Stimulated activated CD8-positive, alpha-beta memory T cell treated with anti-CD3 and anti-CD28 coated beads, Interleukin-2, amount 100 ng/mL, for 1 hour (primary cell): ENCODE results near the gene PAN3.
"Not testable (repeated sequence)": the region's sequence is repeated elsewhere in the genome, so short reads cannot be mapped to it uniquely, and the experiment has no call there.

Source experiments
- DNase-seq, 2 donors: peaks; one replicate each; pipeline ENCODE4 v3.0.0-alpha.2; 2020; ENCODE audit warnings: low read depth in 2 of 2

PAN3 gene

DNA sequence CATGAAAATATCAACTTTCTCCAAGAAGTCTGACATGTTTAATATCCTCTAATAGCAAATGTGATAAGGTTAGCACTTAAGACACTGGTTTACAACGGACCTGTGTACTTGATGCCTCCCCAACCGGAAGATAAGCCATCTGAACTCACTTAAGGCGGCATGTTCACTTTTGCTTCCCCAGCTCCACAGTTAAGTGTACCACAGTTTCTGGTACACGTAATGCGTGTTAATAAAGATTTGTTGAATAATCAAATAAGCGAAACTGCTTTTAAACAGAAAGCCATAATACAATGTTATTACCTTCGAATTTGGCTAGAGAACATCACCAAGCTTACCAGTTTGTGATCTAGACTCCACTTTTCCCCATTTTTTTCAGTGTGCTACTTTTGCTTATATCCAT lies 1.4 kb upstream of the PAN3 start:
- DNase-seq: no peak

DNA sequence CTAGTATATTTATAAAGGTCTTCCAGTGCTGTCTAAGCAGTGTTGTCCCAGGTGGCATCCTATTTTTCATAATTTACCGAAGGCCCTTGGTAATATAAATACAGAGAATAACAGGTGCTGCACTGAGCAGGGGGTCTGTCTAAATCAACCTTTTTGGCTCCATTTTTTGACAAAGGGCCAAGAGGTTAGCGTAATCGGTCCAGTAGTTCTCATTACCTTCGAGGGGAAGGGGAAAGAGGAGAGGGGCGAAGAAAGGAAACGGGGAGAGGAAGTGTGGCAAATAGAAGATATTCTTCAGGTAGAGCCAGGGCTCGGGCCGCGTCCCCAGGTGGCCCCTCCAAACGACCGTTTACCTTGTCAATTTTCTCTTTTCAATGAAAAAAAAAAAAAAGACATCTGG lies 749 bp upstream of the PAN3 start:
- no peak for DNase-seq

DNA sequence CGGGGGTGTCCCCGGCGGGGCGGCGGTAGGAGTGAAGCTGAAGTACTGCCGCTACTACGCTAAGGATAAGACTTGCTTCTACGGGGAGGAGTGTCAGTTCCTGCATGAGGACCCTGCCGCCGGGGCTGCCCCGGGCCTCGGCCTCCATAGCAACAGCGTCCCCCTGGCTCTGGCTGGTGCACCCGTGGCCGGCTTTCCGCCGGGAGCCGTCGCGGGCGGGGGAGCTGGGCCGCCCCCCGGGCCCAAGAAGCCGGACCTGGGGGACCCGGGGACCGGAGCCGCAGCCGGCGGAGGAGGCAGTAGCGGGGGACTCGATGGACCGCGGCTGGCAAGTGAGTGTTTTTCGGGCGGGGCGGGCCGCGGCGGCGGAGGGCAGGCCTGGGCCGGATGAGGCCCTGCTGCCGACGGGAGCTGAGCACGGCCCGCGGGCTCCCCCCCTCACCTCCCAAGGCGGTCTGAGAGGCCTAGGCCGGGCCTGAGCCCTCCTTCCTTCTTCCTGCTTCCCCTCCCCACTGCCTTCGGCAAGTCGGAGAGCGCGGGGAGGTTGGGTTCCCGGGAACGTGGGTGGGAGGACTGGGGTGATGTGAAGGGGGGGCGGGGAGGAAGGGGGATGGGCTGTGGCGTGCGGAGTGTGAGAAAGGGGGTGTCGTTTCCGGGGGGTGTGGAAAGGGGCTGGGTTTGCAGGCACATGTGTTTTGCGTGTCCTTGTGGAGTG lies 568 bp downstream of the PAN3 start:
- DNase-seq: peak; percentile 65 to 80

DNA sequence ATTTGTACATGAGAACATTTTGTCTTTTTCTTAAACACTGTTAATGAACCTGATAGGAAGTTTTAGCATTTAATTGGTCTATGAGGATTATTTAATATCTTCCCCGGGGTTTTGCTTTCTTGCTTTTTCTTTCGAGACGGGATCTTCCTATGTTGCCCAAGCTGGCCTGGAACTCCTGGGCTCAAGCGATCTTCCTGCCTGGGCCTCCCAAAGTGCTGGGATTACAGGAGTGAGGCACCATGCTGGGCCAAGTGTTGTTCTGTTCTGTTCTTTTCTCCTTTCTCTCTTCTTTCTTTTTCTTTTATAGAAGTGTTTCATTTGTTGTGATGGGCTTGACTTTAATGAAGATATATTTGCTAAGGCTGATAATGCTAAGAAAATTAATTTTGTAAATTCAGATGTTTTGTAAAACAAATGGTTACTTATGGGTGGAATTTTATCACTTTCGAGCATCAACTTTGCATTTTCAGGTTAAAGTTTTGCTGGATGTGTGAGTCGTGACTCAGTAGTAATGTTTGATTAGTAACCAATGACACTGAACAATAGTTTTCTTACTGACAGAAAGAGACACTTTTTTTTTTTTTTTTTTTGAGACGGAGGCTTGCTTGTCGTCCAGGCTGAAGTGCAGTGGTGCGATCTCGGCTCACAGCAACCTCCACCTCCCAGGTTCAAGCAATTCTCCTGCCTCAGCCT lies 2.2 kb downstream of the PAN3 start:
- no peak for DNase-seq

DNA sequence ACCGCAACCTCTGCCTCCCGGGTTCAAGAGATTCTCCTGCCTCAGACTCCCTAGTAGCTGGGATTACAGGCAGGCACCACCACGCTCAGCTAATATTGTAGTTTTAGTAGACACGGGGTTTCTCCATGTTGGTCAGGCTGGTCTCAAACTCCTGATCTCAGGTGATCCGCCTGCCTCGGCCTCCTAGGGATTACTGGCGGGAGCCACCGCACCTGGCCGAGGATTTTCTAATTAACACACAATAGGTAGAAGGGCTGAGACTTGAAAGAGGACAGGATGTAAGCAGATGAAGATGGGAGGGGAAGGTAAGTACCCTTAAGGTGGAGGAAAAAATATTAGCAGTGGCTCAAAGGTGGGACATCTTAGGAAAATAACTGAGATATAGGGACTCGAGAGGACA lies 3.2 kb downstream of the PAN3 start:
- DNase-seq: not testable (repeated sequence)

DNA sequence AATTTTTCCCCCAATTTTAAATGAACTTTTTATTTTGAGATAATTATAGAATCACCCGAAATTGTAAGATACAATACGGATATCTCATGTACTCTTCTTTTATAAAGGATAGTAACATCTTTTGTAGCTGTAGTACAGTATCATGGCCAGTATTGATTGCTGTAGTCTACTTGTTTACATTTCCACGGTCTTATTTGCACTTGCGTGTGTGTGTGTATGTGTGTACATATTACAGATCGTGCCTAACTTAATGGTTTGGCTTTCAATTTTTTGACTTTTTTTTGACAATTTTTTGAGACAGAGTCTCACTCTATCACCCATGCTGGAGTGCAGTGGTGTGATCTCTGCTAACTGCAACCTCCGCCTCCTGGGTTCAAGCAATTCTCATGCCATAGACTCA lies 6.7 kb downstream of the PAN3 start:
- no peak for DNase-seq

DNA sequence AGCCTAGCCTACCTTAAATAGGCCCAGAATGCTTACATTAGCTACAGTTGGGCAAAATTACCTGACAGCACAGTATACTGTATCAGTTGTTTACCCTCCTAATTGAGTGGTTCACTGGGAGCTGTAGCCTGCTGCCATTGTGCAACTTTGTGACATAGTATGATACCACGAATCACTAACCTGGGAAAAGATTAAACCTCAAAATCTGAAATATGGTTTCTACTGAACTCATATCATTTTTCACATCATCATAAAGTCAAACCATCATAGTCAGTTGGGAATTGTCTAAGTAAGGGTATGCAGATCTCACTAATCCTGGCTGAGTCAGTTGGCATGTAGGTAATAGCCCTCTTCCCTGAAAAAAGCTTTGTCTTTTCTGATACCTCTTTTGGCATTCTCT lies 9.2 kb downstream of the PAN3 start:
- DNase-seq: no peak

DNA sequence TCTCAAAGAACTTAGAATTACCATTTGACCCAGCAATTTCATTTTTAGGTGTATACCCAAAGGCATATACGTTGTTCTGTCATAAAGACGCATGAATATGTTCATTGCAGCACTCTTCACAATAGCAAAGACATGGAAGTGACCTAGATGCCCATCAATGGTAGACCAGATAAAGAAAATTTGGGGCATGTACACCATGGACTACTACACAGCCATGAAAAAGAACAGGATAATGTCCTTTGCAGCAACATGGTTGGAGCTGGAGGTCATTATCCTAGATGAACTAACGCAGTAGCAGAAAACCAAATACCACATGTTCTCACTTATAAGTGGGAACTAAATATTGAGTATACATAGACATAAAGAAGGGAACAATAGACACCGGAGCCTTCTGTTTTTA lies 20.7 kb downstream of the PAN3 start:
- no peak for DNase-seq

DNA sequence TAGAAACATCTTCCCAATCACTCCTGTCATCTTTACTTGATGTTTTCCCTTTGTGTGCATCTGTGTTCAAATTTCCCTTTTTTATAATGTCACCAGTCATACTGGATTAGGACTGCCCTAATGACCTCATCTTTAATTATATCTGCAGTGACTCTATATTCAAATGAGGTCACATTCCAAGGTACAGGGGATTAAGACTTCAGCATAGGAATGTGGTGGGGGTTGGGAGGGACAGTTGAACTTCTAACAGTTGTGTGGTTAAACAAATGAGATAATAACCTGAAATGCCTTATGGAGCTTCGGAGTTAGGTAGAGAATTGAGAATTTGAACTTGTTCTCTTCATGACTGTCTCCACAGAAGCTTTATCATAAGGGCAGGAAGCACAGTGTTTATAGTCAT lies 23.0 kb downstream of the PAN3 start:
- DNase-seq: no peak

DNA sequence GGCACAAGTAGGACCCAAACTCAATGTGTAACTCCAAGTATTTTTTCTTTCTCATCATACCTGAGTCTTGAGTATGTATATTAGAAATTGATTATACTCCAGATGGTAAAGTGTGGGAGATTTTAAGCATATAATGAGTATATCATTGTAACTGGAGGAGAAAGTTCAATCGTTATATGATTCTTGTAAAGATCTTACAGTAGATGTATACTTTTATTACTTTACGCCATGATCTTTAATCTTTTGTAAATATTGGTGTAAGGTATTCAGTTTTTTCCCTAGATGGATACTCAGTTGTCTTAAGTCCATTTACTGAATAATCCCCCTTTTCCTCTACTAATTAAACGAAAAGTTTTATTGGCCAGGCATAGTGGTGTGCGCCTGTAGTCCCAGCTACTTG lies 25.2 kb downstream of the PAN3 start:
- DNase-seq: no peak

DNA sequence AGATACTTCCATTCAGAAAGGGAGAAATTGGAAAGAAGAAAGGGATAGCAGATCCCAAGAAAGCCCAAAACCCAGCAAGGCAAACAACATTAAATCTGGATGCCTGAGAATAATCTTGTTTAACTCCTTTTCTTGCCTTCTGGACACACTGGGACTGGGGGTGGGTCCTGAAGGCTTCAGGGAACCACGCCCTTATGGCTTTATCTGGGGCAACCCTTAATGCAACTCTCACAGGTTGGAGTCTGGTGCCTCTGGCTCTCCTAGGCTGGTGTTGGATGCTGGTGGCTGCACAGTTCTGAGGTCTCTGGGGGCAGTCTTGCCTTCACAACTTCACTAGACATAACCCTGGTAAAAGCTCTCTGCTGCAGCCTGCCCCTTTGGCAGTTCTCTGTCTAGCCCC lies 27.9 kb downstream of the PAN3 start:
- no peak for DNase-seq

DNA sequence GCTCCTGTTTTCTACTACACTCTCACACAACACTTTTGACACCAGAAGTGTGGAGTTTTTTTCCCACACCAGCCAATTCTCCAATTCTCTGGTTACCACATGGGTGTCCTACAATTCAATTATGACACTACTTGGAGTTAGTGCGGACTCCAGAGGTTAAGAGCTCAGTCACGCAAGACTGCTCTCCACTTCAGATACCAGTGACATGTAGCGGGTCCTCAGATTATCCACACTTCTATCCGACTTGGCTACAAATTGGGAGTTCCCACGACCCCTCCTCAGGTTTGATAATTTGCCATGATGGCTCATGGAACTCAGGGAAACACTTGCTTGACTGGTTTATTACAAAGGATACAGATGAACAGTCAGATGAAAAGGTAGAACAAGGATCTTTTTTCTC lies 32.9 kb downstream of the PAN3 start:
- no peak for DNase-seq

DNA sequence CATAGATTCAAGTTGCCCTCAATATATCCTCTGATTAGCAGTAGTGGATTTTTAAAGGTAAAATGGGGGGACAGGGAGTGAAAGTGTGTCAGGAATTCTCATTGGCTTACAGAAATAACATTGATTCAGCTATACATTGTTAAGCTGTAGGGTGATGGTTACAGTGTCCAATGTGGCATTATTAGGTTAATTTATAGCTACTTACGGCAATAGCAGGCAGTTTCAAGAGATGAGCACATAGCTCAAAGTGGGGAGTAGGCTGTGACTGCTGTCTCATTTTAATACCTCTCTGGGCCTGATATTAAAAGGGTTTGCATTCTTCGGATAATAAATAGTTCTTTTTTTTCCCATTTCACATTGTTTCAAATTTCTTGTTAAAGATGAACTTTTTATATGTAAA lies 34.6 kb downstream of the PAN3 start:
- no peak for DNase-seq

DNA sequence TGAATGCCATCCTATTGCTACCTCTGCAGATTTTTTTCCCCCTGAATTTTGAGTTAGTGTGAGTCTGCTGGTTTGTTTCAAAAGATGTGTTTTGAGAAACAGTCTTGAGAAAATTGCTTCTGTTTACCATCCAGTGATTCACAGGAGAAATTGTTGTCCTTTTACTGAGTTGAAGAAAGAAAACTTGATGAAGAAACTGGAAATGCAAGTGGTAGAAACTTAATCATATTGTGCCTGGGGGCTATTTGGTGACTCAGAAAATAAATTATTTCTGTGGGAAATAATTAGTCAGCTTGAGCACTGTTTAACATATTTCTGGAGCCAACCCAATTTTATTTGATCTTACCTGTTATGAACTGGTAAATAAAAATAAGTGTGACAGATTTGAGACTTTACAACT lies 35.4 kb downstream of the PAN3 start:
- DNase-seq: no peak

DNA sequence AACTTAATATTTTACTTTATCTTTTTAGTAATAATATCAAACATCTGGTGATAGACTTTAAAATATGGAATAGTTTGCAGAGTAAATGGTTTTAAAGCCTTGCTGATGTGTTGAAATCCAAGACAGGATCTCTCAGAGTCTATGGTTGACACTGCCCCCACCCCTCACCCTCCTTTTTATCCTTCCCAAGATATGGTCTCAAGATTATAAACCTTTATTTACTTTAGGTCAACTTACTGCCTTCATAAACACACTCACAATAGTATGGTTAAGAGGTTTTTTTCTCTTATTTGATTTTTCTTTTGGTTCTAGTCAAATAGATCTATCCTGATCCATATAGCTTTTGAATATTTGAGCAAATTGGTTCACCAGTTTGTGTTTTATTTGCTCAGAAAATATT lies 39.0 kb downstream of the PAN3 start:
- DNase-seq: no peak

DNA sequence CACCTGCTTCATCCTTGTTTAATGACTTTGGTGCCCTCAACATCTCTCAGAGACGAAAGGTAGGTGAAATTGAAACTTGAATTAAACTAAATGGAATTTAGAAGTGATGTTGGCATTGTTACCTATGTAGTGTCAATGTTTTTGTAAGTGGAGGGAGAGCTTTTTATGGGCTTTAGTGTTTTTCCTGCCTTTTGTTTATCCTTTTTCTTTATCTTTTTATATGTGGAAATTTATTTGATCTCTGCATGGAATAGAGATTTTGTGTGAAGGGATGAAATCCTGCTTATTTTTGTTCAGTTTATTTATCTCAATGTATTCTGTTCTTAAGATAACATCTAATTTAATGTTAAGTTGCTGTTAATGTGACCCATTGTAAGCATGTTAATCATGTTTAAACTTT lies 39.5 kb downstream of the PAN3 start:
- no peak for DNase-seq

DNA sequence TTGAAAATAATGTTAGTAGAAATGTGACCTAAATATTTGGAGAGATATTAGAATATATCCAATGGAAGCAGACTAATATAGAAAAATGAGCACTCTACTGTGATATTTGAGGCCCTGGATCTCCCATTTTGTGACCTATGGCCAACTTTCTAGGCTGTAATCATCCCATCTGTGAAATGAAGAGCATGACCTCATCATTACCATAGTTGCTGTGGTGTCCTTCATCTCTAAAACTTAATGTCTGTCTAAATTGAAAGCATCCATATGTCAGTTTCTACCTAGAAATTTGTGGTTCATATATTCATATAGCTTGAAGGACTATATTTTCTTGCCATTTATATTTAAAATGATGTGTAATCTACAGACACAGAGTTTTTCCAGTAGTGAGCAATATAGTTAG lies 41.6 kb downstream of the PAN3 start:
- DNase-seq: no peak

DNA sequence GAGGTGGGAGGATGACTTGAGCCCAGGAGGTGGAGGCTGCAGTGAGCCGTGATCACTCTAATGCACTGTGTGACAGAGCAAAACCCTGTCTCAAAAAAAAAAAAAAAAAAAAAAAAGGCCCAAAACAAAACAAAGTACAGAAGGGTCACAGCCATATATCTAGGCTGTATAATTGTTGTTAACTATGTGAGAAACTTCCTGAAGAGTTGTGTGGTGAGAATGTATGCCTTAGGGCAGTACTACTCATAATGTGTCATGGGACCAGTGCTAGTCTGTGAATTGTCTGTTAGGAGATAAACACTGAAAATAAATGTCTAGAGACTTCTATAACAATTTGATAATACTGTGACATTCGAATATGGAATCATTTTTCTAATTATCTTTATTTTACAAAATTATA lies 43.1 kb downstream of the PAN3 start:
- no peak for DNase-seq

DNA sequence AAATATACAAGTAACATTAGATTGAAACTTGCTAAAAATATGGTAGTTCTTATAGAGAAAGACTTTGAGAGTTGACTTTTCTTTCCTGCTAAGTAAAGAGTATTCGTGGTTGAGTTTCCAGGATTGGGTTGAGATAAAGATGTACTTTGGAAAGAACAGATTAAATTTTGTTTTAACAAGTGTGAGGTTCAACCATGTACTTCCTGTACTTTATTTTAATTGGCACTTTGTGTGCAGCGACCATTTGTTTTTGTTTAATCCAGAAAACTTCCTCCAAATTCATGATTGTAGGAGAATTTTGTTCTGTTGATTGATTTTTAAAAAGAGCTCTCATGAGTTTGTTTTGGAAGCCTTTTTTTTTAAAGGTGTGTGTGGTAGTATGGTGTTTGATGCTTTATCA lies 46.9 kb downstream of the PAN3 start:
- no peak for DNase-seq

DNA sequence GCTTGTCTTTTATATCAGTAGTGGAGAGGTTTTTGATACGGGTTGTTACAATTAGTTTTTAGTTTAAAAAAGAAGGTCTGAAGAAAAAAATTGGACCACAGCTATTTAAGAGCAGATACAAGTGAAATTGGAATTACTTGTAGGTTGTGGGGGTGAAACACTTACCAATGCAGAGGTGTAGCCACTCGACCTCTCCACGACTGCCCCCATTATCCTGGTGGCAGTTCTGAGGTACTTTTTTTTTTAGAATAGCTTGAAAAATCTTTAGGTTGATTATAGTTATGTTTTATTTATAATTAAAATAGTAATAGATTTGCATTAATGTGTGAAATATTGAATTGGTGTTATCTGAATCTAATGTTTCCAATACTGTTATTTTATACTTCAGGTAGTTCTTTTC lies 60.7 kb downstream of the PAN3 start:
- DNase-seq: no peak

DNA sequence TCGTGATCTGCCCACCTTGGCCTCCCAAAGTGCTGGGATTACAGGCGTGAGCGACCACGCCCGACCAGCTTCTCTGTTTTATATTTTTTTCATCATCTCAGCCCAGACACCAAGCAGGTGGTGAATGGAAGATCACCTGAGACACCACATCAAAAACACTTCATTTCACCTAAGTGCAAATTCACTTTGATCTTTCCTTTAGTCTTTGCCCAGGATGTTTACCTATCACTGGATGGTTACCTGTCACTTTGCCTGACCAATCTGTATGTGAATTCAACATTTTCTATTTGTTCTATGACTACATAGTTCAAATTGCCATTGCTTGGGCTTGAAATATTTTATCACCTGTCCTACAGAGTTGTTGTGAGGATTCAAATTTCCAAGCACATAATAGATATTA lies 65.7 kb downstream of the PAN3 start:
- no peak for DNase-seq

DNA sequence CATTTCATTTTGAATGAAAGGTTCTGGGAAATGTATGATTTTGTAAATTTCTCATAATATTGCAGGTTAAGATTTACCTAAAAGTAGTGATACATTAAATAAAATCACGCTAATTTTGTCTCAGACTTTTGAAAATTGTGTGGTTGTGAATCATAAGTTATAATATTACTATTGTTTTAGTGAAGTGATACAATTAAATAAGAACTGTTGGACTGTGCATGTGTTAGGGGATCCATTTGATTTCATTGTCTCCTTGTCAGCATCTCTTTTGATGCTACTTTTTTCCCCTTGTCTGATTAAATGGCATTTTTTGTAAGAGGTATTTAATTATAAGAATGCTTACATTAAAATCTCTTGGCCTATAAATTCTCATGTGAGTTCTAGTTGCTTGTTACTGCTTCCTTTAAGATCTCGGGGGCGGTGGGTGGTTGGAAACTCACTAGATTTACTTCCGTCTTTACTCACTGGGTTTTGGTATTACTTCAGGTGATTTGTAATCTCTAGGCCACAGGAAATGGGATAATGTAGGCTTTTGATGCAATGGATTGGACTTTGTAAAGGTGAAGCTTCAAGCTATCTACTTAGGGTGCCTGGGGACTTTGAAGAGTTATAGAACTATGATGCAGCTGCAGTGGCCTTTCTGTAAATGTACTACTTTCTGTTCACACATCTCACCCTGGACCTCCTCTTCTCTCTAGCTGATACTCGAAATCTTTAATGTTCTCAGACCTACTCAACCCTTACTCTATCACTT lies 66.5 kb downstream of the PAN3 start:
- DNase-seq: no peak

DNA sequence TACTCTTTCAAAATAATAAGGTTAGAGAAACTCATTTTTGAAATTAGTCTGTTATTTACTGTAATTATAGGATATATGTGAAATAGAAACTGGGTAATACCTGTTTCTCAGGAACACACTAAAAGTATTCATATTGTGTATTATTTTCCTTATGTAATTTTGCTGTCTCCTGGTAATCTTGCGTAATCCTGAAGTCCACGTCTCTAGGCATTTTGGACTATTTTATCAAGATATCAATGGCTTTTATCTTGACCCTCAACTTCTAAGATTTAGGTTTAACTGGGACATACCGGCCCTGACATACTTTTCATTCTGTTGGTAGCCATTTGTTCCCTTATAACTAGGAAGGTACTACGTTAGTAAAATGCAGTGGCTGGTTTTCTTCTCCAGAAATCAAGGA lies 80.3 kb downstream of the PAN3 start:
- no peak for DNase-seq
